Tongue (tissue), 2 donors: ENCODE measurements around the gene GCK. TPM values are rescaled to one million over a fixed set of nuclear protein-coding genes. Genes with fewer than 3 reads are reported as not detected.
A peak's percentile ranks its signal among the peaks of the same experiment; 100 is the strongest.

Source experiments
- DNase-seq: peaks from one replicate; pipeline ENCODE4 v3.0.0-alpha.2; 2015
- total RNA-seq: library from RNA; depleted of rRNA; stranded (reverse); fragments of >200 nt; gene quantifications from one replicate; pipeline ENCODE4 v1.2.3, GENCODE V29; 2014

The GCK gene
- total RNA-seq, 1 donor from 2014 or later = 2.9 TPM

DNA sequence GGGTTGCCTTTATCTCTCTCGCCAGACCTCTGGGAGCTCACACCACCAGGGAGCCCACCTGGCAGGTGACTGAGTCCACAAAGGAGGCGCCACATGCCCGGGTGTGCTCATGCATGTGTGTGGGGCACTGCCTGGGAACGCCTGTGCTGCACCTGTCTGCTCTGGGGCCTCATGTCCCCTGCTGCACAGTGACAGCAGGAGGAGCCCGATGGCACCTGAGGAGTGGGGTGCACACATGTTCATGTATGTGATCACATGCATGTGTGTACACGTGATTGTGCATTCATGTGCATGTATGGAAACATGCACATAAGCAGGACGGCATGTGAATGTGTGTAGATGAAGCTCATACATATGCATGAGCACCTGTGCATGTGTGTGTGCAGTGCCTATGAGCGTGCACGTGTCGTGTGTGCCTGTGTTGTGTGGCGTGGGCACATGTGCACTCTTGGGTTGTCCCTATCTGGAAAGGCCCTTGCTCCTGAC lies 33.6 kb upstream of the GCK start:
- DNase-seq = no peak

DNA sequence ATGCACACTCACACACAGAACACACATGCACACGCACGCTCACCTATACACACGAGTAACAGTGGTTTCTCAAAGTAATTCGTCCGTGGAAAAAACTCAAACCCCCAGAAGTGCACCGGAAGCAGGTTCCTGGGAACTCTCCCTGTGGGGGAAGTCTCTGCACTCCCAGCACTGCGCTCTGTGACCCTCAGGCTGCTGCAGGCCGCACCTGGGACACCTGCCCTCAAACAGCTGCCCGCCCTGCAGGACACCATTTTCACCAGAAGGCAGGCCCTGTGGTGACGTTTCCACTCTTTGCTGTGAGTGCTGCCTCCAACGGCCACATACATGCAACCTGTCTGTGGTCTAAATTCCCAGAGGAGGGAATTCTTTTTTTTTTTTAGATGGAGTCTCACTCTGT lies 32.8 kb upstream of the GCK start:
- no peak for DNase-seq

DNA sequence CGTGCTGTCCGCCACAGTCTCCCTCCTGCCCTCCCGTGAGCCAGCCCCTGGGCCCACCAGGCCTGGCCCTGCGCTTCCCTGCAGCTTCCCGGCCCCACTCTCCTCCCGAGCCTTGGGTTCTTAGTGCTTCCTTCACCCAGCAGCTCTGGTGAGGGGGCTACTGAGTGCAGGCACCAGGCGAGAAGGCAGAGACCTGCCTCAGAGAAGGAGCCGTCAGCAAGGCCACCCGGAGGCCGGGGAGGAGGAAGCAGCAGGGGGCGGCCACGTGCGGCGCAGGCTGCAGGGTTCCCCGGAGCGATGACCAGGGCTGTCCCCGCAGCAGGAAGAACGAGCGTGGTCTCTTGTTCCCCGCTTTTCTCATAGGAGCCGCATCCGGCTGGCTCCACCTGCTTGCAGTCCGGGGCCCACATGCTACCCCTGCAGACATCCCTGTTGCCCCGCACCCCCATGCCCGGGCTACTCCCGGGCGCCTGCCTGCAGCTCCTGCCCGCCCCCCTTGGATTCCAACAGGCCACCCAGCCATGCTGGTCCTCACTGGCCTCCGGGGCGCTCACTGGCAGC lies 32.1 kb upstream of the GCK start:
- no peak for DNase-seq

DNA sequence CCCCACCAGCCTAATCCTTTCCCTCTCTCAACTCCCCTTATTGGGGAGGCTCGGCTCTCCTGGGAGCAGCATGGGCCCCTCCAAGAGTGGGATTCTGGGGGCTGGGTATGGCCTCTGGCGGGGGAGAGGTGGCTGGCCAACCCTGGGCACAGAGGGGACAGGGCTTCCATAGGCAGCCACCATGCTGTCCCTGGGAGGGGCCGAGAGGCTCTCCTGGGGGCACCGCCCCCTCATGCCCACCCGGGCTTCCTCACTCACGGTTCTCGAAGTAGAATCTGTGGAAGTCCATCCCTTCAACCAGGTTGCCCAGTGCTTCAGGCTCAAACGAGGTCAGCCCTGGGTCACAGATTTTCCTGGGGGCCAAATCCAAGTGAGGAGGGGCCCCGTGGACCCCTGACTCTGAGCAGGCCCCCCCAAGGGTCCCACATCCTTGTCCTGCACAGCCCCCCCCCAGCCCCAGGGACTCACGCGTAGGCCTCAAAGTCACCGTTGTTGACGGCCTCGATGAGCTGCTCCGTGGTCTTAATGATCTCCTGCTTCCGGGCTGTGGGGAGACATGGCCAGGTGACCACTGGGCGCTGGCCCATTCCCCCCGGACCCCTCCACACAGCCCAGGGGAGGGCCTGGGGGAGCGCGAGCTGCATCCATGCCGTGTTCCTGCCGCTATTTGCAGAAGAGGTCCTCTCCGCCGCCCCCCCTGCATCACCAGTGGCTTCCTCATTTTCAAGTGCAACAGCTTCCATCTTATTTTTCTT lies 31.3 kb upstream of the GCK start:
- DNase-seq = no peak

DNA sequence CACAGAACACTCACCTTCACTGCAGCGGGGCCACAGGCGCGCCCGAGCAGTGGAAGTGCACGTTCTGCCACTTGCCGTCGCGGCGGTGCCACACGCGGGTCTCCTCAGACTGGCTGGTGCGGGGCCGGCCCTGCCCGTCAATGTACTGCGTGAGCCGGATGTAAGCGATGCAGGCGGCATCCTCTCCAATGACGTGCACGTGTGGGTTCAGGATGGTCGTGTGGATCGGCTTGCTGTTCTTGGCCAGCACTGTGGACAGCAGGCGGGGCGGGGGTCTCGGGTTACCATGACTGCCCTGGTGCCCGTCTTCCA lies 30.8 kb upstream of the GCK start:
- DNase-seq = no peak

DNA sequence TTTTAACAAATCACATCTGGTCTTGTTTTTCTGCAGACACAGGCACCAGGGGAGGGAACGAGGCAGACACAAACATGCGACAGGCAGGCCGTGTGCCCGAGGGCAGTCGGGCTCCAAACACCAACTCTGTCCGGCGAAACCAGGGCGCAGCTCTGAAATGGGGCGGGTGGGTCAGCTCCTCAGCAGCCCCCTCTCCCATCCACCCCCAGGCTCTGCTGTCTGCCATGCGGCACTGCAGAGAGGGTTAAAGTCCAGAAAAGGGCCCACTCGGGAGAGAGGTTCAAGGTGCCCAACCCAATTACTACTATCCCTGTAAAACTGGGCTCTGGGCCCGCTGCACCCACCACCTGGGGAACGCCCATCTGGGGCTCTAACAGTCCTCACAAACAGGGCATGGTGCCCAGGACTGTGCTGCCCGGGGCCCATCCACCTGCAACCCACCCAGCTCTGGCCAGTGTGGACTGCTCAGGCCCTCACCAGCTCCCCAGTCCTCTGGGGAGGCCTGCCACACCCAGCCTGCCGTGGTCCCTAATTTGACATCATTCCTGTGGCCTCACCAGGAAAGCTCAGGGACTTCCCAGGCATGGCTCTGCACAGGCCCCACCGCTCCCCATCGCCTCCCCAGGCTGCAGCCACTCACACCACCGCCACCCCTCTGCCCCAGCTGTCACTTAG lies 30.3 kb upstream of the GCK start:
- DNase-seq = no peak

DNA sequence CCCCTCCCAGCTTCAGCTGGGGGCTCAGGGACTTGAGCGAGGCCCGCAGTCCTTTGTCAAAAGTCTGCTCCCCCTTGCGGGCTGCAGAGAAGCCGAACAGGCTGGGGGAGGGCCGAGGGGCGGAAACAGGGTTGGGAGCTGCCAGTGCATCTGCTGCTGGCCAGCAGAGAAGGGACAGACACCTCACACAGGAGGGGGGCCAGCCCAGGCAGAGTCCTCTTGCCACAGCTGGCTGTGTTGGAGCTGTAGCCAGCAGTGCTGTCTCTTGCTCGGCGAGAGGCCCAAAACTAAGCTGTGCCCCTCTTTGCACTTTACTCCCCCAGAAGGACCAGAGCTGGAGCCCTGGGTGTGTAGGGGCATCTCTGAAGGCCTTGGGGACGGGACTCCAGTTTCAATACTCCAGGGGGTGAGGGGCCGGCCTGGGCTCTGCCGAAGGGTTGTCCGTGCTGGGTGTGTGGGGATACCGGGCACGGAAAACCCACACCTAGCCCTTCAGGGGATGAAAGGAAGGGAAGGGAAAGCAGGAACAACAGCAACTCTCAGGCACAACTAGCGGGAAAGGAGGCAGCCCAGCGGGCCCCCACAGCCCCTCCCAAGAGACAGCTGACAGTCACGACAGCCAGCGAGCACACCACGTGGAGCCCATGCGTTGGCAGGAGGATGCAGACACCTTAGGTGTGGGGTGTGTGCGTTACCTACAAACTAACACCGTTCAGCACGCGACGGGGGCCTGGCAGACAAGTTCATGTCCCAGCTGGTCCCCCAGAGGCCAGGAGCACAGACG lies 29.4 kb upstream of the GCK start:
- peak; percentile 88 for DNase-seq

DNA sequence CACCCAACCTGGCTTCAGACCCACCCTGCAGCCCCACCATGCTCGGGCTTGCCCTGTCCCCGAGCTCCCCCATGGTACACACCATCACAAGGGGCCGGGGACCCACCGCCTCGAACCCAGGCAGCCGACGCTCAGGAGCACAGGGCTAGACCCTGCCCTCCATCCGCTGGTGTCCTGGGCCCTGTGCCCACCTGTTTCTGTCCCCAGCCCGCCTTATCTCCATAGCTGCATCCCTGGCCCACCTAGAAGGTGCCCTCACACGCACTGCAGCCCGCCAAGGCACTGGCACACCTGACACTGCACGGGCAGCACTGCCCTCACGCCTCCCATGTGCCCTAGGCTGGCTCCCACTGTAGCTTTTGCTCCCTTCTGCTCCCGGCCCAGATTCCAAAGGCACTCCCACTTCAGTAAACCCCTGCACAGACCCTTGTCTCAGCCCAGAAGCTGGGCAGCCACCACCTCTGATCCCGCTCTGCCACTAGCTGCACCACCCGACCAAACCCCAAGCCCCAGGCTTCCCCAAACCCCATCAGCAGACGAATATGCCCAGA lies 28.7 kb upstream of the GCK start:
- DNase-seq = no peak

DNA sequence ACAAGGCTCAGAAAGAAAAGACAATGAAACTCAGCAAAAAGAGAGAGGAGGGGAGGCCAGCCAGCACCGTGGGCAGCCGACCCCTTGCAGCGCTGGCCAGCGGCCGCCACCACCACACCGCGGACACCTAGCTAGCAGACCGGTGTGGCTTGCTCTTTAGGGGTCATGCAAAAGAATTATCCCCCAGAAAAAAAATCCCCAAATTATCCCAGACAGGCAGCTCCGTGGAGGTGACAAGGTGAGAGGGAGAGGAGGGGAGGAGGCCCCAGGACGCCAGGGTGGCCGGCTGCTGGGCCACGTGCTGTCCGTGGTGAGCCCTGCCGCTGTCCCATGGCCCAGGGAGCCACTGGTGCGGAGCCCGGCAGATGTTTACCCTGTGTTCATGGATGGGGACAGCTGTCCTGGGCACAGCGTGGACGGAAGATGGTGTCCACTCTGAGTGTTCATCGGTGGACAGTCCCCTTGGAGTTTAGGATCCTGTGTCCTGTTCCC lies 28.0 kb upstream of the GCK start:
- DNase-seq = no peak

DNA sequence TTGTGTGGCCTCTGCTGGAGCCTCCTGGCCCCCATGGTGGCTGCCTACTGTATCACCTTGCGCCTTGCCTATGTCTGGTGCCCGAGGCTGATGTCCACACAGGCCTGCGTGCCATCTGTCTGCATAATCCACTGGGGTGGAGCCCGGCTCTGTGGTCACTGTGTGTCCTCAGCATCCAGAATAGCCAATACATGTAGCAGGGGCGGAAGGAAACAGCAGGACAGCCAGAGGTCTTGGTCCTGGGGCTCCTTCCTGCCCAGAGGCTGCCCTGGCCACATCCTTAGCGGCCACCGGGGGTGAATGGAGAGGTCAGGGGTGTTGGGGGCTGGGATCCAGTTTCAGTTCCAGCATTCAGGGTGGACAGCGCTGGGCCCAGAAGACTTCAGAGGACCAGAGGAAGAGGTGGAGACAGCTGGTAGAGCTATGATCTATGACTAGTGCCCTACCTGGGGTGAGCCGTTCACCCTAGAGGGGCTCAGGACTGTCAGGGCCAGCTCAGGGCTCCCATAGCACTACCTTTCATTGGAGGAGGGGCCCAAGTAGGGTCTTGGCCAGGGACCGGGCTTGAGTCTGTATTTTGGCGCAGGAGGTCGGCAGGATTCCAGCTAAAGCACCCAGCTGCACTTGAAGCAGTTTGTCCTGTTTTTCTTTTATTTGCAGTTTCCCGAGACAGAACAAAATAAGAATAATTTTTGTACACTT lies 27.4 kb upstream of the GCK start:
- DNase-seq = no peak

DNA sequence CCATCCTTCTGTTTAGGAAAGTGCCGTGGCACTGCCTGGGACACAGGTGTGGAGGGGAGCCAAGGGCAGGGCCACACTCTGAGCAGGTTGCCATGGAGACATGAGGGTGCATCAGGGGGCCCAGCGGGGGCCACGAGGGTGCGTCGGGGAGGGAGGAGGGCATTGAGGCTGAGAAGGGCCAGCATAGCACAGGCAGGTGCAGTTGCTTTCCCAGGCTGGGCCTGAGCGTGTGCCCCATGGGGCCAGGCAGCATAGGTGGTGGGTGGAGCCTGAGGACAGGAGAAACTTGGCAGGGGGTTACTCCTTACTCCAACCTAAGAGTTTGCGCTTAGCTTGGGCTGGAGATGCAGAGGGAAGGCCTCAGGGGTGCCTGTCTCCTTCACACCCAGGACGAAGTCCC lies 26.8 kb upstream of the GCK start:
- DNase-seq = no peak

DNA sequence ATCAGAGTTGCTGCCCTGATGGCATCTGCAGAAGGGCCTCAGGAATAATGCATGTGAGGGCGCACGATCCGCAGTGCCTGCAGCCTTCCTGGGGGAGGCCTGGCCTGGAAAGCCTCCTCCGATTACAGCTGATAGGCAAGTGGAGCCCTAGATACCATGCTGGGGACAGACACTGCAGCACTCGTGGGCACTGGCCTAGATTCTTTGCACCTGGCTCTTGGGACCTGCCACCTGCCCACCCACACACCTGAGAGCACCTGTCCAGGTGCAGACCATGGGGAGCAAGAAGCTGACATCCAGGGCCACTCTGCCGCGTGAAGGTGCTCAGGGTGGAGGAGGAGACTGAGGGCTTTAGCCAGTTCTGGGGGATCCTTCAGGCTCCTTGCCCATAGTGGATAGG lies 26.3 kb upstream of the GCK start:
- DNase-seq = no peak

DNA sequence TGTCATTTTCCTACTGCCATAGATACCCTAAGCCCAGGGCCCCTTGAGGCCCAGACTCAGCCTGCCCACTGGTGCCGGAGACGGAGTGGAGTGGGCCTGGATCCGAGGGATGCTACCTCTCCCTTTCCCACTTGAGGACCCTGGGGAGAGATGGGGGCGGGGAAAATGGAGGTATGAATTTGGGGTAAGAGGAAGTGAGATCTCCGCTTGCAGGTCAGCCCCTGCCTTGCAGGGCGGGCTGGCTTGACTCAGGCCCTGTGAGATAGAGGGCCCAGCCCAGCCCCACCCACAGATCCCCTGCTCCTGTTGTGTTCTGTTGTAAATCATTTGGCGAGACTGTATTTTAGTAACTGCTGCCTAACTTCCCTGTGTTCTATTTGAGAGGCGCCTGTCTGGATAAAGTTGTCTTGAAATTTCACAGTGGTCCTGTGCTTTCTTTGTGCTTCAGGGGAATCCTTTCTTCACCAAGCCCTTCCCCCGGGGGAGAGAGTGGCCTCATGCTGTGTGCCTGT lies 24.7 kb upstream of the GCK start:
- DNase-seq = no peak

DNA sequence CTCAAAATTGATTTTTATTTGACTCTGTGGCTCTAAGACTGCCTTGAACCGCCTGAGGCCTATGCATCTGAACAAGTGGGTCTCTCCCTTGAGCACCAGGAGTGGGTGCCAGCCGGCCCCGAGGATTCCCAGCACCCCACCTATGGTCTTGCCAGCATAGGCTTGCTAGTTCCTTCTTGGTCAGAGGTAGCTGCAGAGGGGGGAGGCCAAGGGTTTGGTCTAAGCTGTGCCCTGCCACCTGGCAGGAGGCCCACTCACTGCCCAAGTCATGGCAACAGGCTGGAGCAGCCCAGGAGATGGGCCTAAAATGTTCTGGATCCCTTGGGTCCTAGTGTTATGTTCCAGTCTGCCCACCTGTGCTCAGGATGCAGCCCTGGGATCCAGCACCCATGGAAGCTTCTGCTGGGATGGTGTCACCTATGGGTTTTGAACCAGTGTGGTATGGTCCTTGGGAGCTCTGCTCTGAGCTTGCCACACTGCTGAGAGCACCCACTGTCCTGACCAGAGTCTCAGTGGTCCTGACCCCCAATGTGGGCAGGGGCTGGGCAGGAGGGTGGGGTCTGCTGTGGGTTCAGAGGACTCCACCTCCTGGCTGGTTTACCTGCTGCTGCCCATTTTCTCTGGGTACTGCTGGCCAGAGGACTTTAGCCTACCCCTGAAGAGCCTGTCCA lies 24.1 kb upstream of the GCK start:
- no peak for DNase-seq

DNA sequence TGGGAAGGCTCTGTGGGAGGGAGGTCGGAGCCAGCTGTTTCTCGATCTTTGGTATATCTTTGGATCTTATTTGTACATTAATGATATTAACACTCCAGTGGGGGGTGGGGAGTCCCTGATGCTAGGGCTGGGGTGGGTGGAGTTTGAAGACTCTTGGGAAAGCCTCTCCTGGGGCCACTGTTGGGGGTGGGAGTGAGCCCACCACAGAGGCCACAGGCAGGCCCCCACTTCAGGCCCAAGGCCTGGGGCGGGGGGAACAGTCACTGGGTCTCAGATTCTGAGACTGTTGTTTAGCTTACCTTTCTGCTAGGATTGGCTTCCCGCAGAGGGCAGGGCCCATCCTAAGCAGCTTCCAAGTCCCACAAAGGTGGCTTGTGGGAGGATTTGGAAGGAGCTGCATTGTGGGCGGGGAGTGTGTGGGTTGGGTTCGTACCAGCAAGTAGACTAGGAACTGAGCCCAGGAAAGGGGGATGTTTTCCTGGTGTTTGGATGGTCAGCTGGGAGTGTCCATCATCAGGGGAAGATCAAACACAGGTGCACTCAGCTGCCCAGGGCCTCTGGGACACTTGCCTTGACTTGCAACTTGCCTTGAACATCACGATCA lies 23.4 kb upstream of the GCK start:
- DNase-seq = peak; percentile 32

DNA sequence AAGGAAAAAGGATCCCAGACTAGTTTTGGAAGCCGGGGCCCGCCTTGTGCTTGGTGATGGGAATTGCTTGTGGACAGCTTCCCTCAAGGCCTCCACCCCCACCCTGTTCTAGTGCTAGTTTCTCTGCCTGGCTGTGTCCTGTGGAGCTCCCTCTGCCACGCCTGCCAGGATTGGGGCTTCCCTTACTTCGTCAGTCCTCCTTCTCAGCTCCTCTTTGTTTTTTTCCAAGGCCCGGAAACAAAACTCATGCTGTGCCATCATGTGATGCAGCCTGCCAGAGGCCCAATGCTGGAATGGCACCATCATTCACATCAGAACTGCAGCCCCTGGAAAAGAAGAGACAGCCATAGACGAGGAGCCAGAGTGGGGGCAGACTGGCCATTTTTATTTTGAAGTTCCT lies 22.8 kb upstream of the GCK start:
- DNase-seq = no peak

DNA sequence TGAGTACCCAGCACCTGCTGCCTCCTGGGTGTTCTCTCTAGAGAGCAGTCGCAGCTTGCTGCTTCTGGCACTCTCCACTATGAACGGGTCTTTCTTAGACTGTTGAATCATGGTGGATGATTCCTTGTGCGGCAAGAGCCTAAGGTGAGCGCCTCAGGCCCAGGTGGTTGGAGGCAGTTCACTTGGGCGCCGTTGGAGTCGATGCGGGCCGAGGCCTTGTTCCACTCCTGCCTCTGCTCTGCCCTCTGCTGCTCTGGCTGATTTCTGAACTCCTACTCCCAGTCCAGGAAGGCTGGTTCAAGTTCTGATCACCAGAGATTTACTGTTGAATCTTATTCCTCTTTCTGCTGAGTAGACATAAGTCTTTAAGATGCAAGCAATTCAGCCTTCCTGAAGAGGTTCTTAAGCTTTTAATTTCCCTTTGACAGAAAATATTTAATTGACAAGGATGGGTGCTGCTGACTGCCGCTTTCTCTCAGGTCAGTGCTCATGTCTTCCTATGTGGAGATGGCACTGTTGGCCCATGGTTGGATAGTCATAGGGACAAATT lies 22.0 kb upstream of the GCK start:
- DNase-seq = no peak

DNA sequence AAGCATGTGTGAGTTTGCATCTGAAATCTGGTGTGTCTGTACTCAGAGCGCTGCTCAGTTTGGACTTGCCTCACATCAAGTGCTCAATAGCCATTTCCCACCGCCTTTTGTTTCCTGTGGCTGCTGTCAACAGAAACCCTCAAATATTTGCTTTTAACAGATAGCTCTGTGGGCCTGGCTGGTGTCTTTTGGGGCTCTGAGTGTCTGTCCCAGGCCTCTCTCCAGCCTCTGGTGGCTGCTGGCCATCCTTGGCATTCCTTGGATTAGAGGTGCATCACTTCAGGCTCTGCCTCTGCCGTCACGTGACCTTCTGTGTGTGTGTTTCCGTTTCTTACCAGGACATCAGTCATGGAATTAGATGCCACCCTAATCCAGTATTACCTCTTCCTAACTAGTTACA lies 20.9 kb upstream of the GCK start:
- no peak for DNase-seq

DNA sequence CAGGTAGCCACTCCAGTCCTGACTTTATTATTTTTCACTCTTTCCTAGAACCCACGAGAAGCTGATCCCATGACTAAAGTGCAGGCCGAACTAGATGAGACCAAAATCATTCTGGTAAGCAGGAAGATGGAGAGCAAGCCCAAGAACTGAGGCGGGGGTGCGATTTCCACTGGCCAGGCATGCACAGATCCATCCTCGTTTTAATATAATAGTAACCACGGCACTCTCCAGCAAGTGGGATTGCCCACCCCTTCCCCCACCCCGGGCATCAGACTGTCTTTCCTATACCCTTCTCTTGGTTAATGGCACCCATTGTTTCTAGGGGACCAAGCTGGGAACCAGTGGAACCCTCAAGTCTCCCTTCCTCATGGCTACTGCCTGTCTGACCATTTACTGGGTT lies 18.8 kb upstream of the GCK start:
- DNase-seq = no peak

DNA sequence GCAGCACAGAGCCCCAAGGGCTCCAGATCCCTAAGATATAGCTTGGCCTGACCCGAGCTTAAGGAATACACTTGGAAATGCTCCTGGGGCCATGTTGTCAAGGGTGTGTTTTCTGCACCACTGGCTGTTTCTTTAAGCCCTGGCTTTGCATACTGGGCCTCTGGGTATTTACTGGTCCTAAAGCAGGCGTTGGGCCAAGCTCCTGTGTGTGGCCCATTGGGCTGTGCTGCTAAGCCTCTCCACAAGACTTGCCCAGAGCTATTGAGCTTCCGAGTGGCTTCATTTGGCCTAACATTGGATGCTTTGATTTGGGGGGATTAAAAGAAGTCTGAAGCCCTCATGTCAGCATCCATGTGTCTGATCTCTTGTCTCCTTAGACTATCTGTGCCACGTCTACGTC lies 16.8 kb upstream of the GCK start:
- no peak for DNase-seq
